Right lung (tissue), 5 donors: ENCODE results near the gene DEFB119. TPM values are rescaled to one million over a fixed set of nuclear protein-coding genes. Genes with fewer than 3 reads are reported as not detected.

Experiments used
- polyA plus RNA-seq, 5 donors: library from polyadenylated mRNA; unstranded; fragments of 120-200 nt; gene quantifications; one replicate each; pipeline versions ENCODE4 v1.2.1 to v1.2.3, GENCODE V29; 2013; ENCODE audit warnings: inconsistent platforms in 1 of 5, low replicate concordance in 1 of 5; ENCODE audit not compliant: insufficient read length in 5 of 5, insufficient read depth in 1 of 5

DEFB119 gene
- polyA plus RNA-seq, 5 donors = not detected

Other genes with a start within 250 kb of the DEFB119 start
- not detected for gene DEFB115, start 132.9 kb downstream of the DEFB119 start, polyA plus RNA-seq
- gene DEFB116, start 82.0 kb downstream of the DEFB119 start, polyA plus RNA-seq = not detected
- not detected for gene DEFB118, start 22.0 kb downstream of the DEFB119 start, polyA plus RNA-seq
- gene DEFB121, start 15.6 kb upstream of the DEFB119 start, polyA plus RNA-seq = not detected
- not detected for gene DEFB123, start 50.0 kb upstream of the DEFB119 start, polyA plus RNA-seq
- 1 to 10 TPM in 2 of 5 donors, under 1 TPM in 3; 0.26 to 2.1 (median 0.67) TPM for gene DEFB124, start 84.5 kb upstream of the DEFB119 start, polyA plus RNA-seq
- 1 to 10 TPM; 5.2 to 9.1 (median 8.9) TPM for gene REM1, start 84.7 kb upstream of the DEFB119 start, polyA plus RNA-seq
- gene HM13, start 123.9 kb upstream of the DEFB119 start, polyA plus RNA-seq = 100 to 1,000 TPM in 2 of 5 donors, 10 to 100 TPM in 3; 89.6 to 130 (median 99.0) TPM
- gene ID1, start 214.7 kb upstream of the DEFB119 start, polyA plus RNA-seq = 100 to 1,000 TPM in 3 of 5 donors, 10 to 100 TPM in 2; 63.0 to 180 (median 130) TPM
- gene COX4I2, start 247.3 kb upstream of the DEFB119 start, polyA plus RNA-seq = 10 to 100 TPM; 19.7 to 30.3 (median 25.5) TPM